Heart left ventricle (tissue), 16 donors: ENCODE results near the gene NEURL1. TPM values are rescaled to one million over a fixed set of nuclear protein-coding genes. Genes with fewer than 3 reads are reported as not detected.

ENCODE experiments used
- ATAC-seq, 4 donors: fragments of 200-7000 bp; cut with Tn5 transposase; one replicate each; pipeline ENCODE4 v1.9.1; 2020 to 2022; ENCODE audit warnings: moderate library complexity in 4 of 4, mild to moderate bottlenecking in 3 of 4, moderate number of reproducible peaks in 1 of 4
- DNase-seq, 5 donors: peaks; one replicate each; pipeline ENCODE4 v3.0.0-alpha.2; 2020
- H3K27ac ChIP-seq, 12 donors: fragments of 200-600 bp; sonication (generic) in 4 of 12; one replicate each; pipeline versions ENCODE4 v1.5.0 to v1.8.0; 2016 to 2022; ENCODE audit warnings: mild to moderate bottlenecking in 2 of 12
- H3K27me3 ChIP-seq, 9 donors: fragments of 200-600 bp; sonication (generic) in 2 of 9; one replicate each; pipeline versions ENCODE4 v1.5.1 to v1.8.0; 2016 to 2022; ENCODE audit warnings: mild to moderate bottlenecking in 3 of 9
- H3K36me3 ChIP-seq, 9 donors: fragments of 200-600 bp; sonication (generic) in 2 of 9; one replicate each; pipeline versions ENCODE4 v1.5.0 to v1.8.0; 2018 to 2022; ENCODE audit warnings: mild to moderate bottlenecking in 2 of 9
- H3K4me1 ChIP-seq, 12 donors: fragments of 200-600 bp; sonication (generic) in 4 of 12; one replicate each; pipeline versions ENCODE4 v1.5.0 to v1.8.0; 2016 to 2022; ENCODE audit warnings: mild to moderate bottlenecking in 3 of 12
- H3K4me3 ChIP-seq, 12 donors: fragments of 200-600 bp; sonication (generic) in 4 of 12; one replicate each; pipeline versions ENCODE4 v1.5.0 to v1.8.0; 2017 to 2022; ENCODE audit warnings: mild to moderate bottlenecking in 9 of 12, moderate library complexity in 4 of 12
- H3K9me3 ChIP-seq, 12 donors: fragments of 200-600 bp; sonication (generic) in 4 of 12; one replicate each; pipeline versions ENCODE4 v1.5.0 to v1.8.0; 2016 to 2022; ENCODE audit warnings: mild to moderate bottlenecking in 1 of 12
- CTCF ChIP-seq, 12 donors: fragments of 200-600 bp; sonication (generic) in 4 of 12; IDR thresholded peaks; one replicate each; pipeline versions ENCODE4 v1.5.0 to v1.8.0; 2018 to 2022; ENCODE audit warnings: antibody characterized with exemption in 12 of 12, mild to moderate bottlenecking in 5 of 12
- POLR2A ChIP-seq, 2 donors: fragments of 450-650 bp; IDR thresholded peaks; one replicate each; pipeline ENCODE4 v1.6.1; 2017; ENCODE audit warnings: antibody characterized with exemption in 2 of 2, mild to moderate bottlenecking in 2 of 2, moderate library complexity in 2 of 2
- WGBS, 4 donors: extraction: QIAGEN DNeasy Blood & Tissue Kit in 2 of 4; methylation state at CpG; one replicate each; pipeline versions ENCODE4 v1.1.5 to v1.1.7; 2013 to 2018; 5-methylcytosine and 5-hydroxymethylcytosine counted together
- intact Hi-C, 10 donors: fragments of 100-400 bp; cut with DNase I; formaldehyde crosslinking; loops; one replicate each; pipeline versions ENCODE4 v1.11.1 to v1.14.2; 2022
- polyA plus RNA-seq, 2 donors: library from polyadenylated mRNA; stranded (reverse); fragments of 200-250 nt; gene quantifications; one replicate each; pipeline ENCODE4 v1.2.3, GENCODE V29; 2013
- total RNA-seq, 9 donors: library from RNA; depleted of rRNA in 2 of 9; stranded (reverse); fragments of >200 nt in 2 of 9; fragmentation: NEBNext Ultra II Directional in 3 of 9; extraction: Animal tissue kit (Norgen Biotek cat#: 25700) in 3 of 9; gene quantifications; one replicate each; pipeline versions ENCODE4 v1.1.0 to v1.2.4, GENCODE V29; 2016 to 2023
- donor health status: ischemic (EF 13 %, LVEDD 7.1; RV severe dilation, severe dysfunction).
- donor health status: healthy with polysubstance abuse.
- donor health status: DM: no; HTN: yes; CAD: no.
- donor health status: DM: no; HTN: no; CAD: no.
- donor health status: ischemic (EF 25% LVEDD 6.9; RV normal size, moderate dysfunction).
- donor health status: ischemic (EF 25% LVEDD 5.7; RV mildly dilated, moderate dysfunction).
- donor health status: healthy.
- donor health status: DM: yes; HTN: yes; CAD: no.
- donor health status: ischemic (EF 35%, LVEDD 5.7; RV mildly dilated, moderate dysfunction).
- donor health status: nonischemic (EF 11% LVEDD 7.7; RV severe dilation, severe dysfunction).
- donor health status: DM: yes; HTN: yes; CAD: no.
- donor health status: PGD.
- donor health status: ischemic (EF 29% LVEDD 5.4; RV normal size, mild dysfunction).
- donor health status: nonischemic (EF 23%, LVEDD 6.1; RV moderate dilation, normal function).

NEURL1 gene
- total and polyA plus RNA-seq, 11 donors: 0.07 to 0.64 (median 0.14) TPM; not detected in 2

GRCh38 chr10:103581499-103581898 is 88.0 kb downstream of the NEURL1 start:
- Histone ChIP-seq H3K27ac (no peak overlapping the region), H3K9me3 (no peaks in the 10 kb centered on the region), H3K4me1 (peaks cover 0 to 21% (median 6%) of the 10 kb centered on the region in 12 donors), H3K27me3 (peaks cover 0 to 20% (median 4%) of the 10 kb centered on the region in 9 donors), H3K4me3 (no peak overlapping the region), H3K36me3 (no peaks in the 10 kb centered on the region)
- no peak for TF ChIP-seq CTCF (IDR thresholded peaks at IDR 0.05)
- TF ChIP-seq POLR2A (IDR thresholded peaks at IDR 0.05): no peak
- ATAC-seq (no peak), DNase-seq (no peak)
- intact Hi-C loops: no loop called here

GRCh38 chr10:103582331-103583123 is 89.0 kb downstream of the NEURL1 start:
- ATAC-seq (no peak), DNase-seq (peak in 1 of 5 donors; percentile 4)
- Histone ChIP-seq H3K4me3 (no peak overlapping the region), H3K4me1 (peaks cover 0 to 21% (median 6%) of the 10 kb centered on the region in 12 donors), H3K9me3 (peaks cover 0 to 6% (median 0%) of the 10 kb centered on the region in 12 donors), H3K36me3 (no peaks in the 10 kb centered on the region), H3K27ac (no peak overlapping the region), H3K27me3 (peaks cover 0 to 20% (median 4%) of the 10 kb centered on the region in 9 donors)
- intact Hi-C loops: no loop called here
- WGBS, 4 donors: 85 to 89% (median 85%) methylated on average over 13 of the region's 13 CpGs
- TF ChIP-seq POLR2A (IDR thresholded peaks at IDR 0.05) (no peak), CTCF (IDR thresholded peaks at IDR 0.05) (no peak)

- H3K4me3 ChIP-seq: peak overlapping the region in 11 of 12 donors; percentile 13 to 62 (median 47)
- peaks cover 0 to 21% (median 6%) of the 10 kb centered on the region in 12 donors for H3K4me1 ChIP-seq
- intact Hi-C loops: no loop called here
- H3K27me3 ChIP-seq: peaks cover 0 to 19% (median 4%) of the 10 kb centered on the region in 9 donors
- H3K27ac ChIP-seq: peak overlapping the region in 1 of 12 donors; percentile 12
- peaks cover 0 to 3% (median 0%) of the 10 kb centered on the region in 9 donors for H3K36me3 ChIP-seq
- 77 to 82% (median 80%) methylated on average over 8 of the region's 8 CpGs for WGBS, 4 donors
- H3K9me3 ChIP-seq: peaks cover 0 to 10% (median 0%) of the 10 kb centered on the region in 12 donors
- ATAC-seq (no peak), DNase-seq (no peak)
- TF ChIP-seq POLR2A (IDR thresholded peaks at IDR 0.05): no peak
- no peak for TF ChIP-seq CTCF (IDR thresholded peaks at IDR 0.05)
Measured at GRCh38 chr10:103583871-103584215, 90.3 kb downstream of the NEURL1 start.

- TF ChIP-seq CTCF (IDR thresholded peaks at IDR 0.05): no peak
- ATAC-seq: peak in 3 of 4 donors; percentile 43 to 56 (median 43)
- peaks cover 0 to 3% (median 0%) of the 10 kb centered on the region in 9 donors for H3K36me3 ChIP-seq
- H3K4me1 ChIP-seq: peaks cover 0 to 21% (median 6%) of the 10 kb centered on the region in 12 donors
- intact Hi-C loops: no loop called here
- peak overlapping the region in 1 of 12 donors; percentile 12 for H3K27ac ChIP-seq
- H3K9me3 ChIP-seq: peaks cover 0 to 10% (median 0%) of the 10 kb centered on the region in 12 donors
- WGBS, 4 donors: 8 to 20% (median 12%) methylated on average over 43 to 111 of the region's 111 CpGs
- H3K4me3 ChIP-seq: peak overlapping the region; percentile 13 to 62 (median 45)
- H3K27me3 ChIP-seq: peaks cover 0 to 17% (median 4%) of the 10 kb centered on the region in 9 donors
- peak in 3 of 5 donors; percentile 29 to 76 (median 39) for DNase-seq
Measured at GRCh38 chr10:103584216-103585010, 90.9 kb downstream of the NEURL1 start.
